ENCODE data around the gene GRIFIN.
"Not testable (repeated sequence)": the region's sequence is repeated elsewhere in the genome, so short reads cannot be mapped to it uniquely, and the experiment has no call there.

DNA sequence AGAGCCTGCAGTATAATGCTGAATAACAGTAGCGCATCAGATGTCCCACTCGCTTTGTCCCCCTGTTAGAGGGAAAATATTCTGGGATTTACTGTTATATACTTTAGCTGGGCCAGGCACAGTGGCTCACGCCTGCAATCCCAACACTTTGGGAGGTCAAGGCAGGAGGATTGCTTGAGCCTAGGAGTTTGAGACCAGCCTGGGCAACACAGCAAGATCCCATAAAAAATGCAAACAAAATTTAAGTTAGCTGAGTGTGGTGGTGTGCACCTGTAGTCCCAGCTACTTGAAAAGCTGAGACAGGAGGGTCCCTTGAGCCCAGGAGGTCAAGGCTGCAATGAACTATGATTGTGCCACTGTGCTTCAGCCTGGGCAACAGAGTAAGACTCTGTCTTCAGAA is 22.3 kb downstream of the GRIFIN start:
- TF ChIP-seq EZH2 (IDR thresholded peaks at IDR 0.05; ENCODE audit: borderline replicate concordance, low read length), result not testable (repeated sequence)
- TF ChIP-seq, protein P1, sequence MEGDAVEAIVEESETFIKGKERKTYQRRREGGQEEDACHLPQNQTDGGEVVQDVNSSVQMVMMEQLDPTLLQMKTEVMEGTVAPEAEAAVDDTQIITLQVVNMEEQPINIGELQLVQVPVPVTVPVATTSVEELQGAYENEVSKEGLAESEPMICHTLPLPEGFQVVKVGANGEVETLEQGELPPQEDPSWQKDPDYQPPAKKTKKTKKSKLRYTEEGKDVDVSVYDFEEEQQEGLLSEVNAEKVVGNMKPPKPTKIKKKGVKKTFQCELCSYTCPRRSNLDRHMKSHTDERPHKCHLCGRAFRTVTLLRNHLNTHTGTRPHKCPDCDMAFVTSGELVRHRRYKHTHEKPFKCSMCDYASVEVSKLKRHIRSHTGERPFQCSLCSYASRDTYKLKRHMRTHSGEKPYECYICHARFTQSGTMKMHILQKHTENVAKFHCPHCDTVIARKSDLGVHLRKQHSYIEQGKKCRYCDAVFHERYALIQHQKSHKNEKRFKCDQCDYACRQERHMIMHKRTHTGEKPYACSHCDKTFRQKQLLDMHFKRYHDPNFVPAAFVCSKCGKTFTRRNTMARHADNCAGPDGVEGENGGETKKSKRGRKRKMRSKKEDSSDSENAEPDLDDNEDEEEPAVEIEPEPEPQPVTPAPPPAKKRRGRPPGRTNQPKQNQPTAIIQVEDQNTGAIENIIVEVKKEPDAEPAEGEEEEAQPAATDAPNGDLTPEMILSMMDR (IDR thresholded peaks at IDR 0.05; ENCODE audit: low read length), result not testable (repeated sequence)
